KBM-7 (cell line): Measurements from ENCODE around the gene PSMB11.
"Not testable (repeated sequence)": the region's sequence is repeated elsewhere in the genome, so short reads cannot be mapped to it uniquely, and the experiment has no call there.

ENCODE experiments used
- DNase-seq: peaks from one replicate; pipeline ENCODE4 v3.0.0-alpha.2; 2015
- in situ Hi-C: fragments of 300-500 bp; cut with MboI; formaldehyde crosslinking; loops from 2 replicates; pipeline ENCODE4 v1.14.3; 2020; ENCODE audit warnings: low sequenced_read_pairs, low pct_unique_long_range_greater_than_20kb, mixed read lengths

Gene PSMB11

DNA sequence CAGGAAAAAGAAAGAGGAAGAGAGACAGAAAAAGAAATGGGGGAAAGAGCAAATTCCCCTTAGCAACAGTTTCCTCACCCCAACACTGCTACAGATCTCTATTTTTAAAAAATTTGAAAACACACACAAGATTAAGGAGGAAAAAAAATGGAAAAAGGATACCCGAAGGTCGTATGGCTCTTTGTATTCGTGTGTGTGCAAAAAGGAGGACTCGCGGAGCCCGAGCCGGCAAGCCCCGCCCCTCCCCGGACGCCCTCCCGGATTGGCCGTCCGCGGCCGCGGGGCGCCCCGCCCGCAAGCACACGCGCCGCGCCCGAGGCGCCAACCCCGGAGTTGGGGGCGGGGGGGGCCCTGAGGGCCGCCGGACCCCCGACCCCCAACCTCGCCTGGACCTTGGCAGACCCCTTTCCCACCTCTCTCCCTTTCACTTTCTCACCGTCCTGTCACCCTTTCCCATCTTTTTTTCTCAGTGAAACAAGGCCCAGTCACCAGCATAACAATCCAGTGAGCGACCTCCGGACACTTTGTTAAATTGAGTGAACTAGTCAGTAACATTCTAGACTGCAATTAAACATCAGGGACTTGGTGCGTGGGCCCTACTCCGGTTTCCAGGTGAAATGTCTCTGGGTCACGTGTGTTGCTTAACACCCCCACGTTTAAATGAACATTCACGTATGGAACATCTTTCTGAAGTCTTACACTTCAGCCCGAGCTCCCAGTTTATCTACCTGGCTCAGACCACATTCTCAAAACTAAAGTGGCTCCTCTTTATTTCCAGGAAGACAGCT, 31.9 kb upstream of the PSMB11 start, which contains the start of gene C14orf93:
C14orf93 (minus strand) TSS at position 205 of the 788 bp plus-strand sequence. CDS start 11,120 bp downstream, outside the sequence.
- peak; percentile 83 for DNase-seq
- in situ Hi-C loops = no loop called here

- in situ Hi-C loops = no loop called here
- DNase-seq = no peak
Measured at GRCh38 chr14:23013054-23013748, 28.8 kb upstream of the PSMB11 start.

DNA sequence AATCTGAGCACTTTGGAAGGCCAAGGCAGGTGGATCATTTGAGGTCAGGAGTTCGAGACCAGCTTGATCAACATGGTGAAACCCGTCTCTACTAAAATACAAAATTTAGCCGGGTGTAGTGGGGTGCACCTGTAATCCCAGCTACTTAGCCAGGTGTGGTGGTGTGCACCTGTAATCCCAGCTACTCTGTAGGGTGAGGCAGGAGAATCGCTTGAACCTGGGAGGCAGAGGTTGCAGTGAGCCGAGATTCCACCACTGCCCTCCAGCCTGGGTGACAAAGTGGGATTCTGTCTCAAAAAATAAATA, 28.3 kb upstream of the PSMB11 start:
- in situ Hi-C loops, DNase-seq: not testable (repeated sequence)

- no peak for DNase-seq
- in situ Hi-C loops = no loop called here
Measured at GRCh38 chr14:23015618-23016017, 26.4 kb upstream of the PSMB11 start.

- in situ Hi-C loops = no loop called here
Measured at GRCh38 chr14:23017091-23017490, 24.9 kb upstream of the PSMB11 start.

GRCh38 chr14:23018107-23018506, 23.9 kb upstream of the PSMB11 start:
- DNase-seq = no peak
- in situ Hi-C loops = no loop called here

More at GRCh38 chr14:23017091-23017490, 24.9 kb upstream of the PSMB11 start:
- DNase-seq = no peak

DNA sequence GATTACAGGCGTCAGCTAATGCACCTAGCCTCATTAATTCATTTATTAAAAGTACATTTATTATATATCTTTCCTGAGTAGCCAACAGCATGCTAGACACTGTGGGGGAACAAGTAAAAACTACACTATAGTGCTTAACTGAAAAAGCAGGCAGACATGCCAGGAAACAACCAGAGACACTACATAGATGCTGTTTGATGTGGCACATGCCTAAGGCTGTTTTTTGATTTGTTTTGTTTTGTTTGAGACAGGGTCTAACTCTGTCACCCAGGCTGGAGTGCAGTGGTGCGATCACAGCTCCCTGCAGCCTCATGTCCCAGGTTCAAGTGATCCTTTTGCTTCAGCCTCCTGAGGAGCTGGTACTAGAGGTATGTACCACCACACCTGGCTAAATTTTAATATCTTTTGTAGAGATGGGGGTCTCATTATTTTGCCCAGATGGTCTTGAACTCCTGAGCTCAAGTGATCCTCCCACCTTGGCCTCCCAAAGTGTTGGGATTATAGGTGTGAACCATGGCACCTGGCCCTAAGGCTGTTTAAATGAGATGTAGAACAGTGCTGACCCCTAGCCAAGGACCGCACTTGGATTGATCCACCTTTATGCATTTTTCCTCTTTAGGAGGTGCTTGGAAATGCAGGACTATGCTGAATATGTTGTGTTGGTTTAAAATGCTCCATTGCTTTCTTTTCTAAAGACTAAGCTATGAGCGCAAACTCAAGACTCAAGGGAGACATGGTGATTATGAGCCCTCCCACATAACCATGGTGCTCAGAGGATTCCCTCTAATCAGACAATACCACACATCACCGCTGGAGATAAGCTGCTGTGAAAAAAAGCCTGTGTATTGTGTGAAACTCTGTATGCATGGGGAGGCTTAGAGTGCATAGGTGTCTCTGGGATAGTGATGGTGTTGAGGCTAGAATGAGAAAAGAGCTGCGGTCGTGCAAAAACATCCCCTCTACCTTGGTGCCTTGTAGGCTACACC, 21.6 kb upstream of the PSMB11 start:
- no peak for DNase-seq
- in situ Hi-C loops = no loop called here

DNA sequence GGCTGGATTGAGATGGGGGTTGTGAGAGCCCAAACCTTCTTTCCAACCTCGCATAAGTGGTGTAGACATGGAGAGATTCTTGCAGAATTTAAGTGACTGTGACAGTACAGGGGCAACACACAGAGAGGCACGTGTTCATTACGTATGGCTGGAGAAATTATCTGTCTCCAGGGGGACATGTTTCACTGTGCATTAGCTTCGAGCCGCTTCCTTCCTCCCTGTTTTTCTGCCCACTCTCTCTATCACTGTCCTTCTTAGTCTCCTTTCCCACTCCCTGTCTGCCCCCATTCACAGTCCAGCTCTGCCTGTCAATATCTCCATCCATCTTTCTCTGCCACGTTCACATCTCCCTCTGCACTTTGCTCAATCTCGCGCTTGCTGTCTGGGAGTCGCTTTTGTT, 20.6 kb upstream of the PSMB11 start:
- DNase-seq = no peak
- in situ Hi-C loops = no loop called here

GRCh38 chr14:23021889-23022442, 20.0 kb upstream of the PSMB11 start:
- DNase-seq = no peak
- in situ Hi-C loops = no loop called here

GRCh38 chr14:23023022-23023794, 18.8 kb upstream of the PSMB11 start:
- DNase-seq = no peak
- in situ Hi-C loops = no loop called here

DNA sequence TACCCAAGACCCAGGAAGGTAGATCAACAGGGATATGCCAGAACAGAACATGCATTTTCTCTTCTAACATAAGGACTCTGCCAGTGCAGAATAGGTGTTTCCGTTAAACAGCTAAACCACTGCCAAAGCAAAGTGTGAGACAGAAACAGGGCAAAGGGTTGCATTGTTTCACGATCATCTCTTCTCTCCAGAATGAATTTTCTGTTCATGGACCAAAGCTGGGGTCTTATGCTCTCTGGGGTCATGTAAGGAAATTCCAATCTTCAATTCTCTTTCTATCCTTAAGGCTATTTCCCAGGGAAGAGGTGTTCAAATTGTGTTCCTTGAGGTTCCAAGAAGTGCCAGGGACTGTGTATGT, 18.2 kb upstream of the PSMB11 start:
- DNase-seq = no peak
- in situ Hi-C loops = no loop called here

DNA sequence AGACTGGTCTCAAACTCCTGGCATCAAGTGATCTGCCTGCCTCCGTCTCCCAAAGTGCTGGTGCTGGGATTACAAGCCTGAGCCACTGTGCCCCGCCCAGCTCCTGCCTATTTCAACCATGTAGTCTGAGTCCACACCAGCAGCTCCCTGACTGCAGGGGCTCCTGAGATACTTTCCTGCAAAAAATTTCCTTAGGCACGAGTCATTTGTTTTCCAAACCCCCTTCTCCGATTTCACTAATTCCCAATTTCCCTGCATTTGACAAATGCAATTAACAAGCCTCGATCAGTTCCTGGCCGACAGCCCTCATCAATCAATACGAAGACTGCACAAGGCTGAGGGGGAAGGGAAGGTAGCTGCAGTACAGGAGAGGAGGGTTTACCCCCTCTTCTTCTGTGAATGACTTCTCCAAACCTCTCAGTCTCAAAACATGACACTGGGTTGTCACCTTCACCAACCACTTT, 17.4 kb upstream of the PSMB11 start:
- no peak for DNase-seq
- in situ Hi-C loops = no loop called here

DNA sequence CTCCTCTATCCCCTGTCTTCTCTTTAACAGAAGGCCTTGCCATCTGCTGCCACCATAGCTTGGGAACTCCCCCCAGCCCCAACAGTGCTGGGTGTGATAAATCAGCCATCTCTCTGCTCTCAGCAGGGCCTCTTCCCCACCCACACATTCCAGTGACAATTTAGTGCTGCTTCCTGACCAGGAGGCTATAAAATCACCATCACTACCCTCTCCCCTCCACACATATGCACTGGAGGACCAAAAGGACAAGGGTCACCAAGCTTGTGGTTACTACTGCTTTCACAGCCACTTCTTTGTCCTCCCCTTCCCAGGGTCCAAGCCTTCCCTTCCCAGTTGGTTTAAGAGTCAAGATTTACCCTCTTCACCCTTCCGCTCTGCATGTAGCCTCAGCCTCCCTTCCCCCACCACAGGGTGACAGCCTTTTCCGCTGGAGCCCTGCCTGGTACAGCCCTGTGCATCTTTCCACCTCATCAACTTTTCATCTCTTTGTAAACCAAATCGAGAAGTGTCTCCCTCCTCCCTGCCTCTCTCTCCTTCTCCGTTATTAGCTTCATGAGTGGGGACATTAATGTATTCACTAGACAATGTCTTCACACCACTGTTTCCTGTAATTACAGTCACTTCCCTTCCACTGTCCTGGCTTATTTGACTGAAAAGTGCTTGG, 16.7 kb upstream of the PSMB11 start:
- DNase-seq = peak; percentile 27

GRCh38 chr14:23028799-23029198, 13.2 kb upstream of the PSMB11 start:
- DNase-seq = no peak
- in situ Hi-C loops = no loop called here

More for the DNA sequence above, 16.7 kb upstream of the PSMB11 start:
- in situ Hi-C loops = no loop called here

DNA sequence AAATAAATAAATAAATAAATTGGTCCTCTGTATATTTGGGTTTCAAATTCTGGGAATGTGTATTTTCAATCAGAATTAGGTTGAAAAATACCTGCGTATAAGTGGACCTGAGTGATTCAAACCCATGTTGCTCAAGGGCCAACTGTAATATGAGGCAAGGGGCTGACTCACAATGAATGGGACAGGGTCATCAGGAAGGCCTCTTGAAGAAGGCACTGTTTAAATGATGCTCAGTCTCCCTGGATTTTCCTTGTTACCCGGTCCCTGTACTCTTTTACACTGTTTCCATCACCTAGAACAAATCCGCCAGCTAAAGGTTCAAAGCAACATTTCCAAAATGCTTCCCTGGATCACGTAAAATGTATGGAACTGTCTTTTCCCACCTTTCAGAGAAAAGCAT, 11.1 kb upstream of the PSMB11 start:
- in situ Hi-C loops = no loop called here
- no peak for DNase-seq

- DNase-seq = no peak
- in situ Hi-C loops = no loop called here
Measured at GRCh38 chr14:23033251-23033727, 8.7 kb upstream of the PSMB11 start.

DNA sequence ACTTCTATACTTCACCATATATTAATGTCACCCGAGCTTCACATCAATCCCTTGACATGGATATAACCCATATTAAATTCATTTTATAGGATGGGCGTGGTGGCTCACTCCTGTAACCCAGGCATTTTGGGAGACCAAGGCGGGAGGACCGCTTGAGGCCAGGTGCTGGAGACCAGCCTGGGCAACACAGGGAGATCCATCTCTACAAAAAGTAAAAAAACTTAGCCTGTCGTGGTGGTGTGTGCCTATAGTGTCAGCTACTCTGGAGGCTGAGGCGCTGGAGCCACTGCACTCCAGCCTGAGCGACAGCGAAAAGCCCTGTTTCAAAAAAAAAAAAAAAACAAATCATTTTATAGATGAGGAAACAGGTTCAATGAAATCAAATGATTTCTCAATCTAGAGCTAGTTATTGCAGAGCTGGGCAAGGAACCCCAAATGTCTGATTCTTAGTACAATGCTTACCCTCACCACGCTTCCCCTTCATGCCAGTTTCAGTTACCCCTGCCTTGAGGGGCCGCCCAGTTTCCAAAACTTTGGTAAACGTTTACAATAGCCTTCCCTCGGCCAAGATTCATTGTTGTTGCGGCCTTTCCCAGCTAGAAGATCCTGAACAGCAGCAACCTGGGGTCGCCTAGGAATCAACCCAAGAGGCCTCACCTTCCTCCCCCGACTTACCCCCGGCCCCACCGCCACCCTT, 8.1 kb upstream of the PSMB11 start:
- no peak for DNase-seq
- in situ Hi-C loops = no loop called here
